ENCODE results near the gene LIMS1. TPM values are rescaled to one million over a fixed set of nuclear protein-coding genes. Genes with fewer than 3 reads are reported as not detected.

Gene LIMS1
- total RNA-seq, 4 donors from 2014 or later: 43.6 to 89.3 (median 59.6) TPM

DNA sequence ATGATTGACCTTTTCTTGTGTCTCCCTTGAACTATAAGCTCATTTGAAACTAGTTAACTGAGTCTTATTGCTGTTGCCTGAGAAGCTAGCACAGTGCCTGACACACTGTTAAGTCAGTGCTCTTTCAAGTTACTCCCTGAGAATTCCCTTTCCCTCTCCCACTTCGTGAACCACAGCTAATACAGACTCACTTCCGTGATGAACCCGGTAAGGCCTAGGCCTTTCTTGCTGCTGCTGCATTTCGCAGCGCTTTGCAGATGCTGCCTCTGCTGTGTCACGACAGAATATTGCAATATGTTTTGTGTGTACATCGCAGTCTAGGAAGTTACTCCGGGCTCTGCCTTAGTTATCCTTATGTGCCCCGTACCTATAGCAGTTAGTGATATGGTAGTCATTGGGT is 42.8 kb downstream of the LIMS1 start:
- peak in 1 of 2 donors; percentile 6 for DNase-seq (ENCODE audit: low spot score in 2 of 2)
- no peak overlapping the region for H3K4me3 ChIP-seq (ENCODE audit: low read depth, poor library complexity, severe bottlenecking)
- 93 to 94% methylated on average over 9 of the region's 9 CpGs for WGBS, 2 donors
- intact Hi-C loops (cut with DNase I; ENCODE audit: low total_unique reads): loop anchor here (5.0 kb wide), 1 partner anchor 220 kb away; no protein-coding TSS in a partner anchor
- no peak for TF ChIP-seq POLR2A (IDR thresholded peaks at IDR 0.05)
- TF ChIP-seq, protein P1, sequence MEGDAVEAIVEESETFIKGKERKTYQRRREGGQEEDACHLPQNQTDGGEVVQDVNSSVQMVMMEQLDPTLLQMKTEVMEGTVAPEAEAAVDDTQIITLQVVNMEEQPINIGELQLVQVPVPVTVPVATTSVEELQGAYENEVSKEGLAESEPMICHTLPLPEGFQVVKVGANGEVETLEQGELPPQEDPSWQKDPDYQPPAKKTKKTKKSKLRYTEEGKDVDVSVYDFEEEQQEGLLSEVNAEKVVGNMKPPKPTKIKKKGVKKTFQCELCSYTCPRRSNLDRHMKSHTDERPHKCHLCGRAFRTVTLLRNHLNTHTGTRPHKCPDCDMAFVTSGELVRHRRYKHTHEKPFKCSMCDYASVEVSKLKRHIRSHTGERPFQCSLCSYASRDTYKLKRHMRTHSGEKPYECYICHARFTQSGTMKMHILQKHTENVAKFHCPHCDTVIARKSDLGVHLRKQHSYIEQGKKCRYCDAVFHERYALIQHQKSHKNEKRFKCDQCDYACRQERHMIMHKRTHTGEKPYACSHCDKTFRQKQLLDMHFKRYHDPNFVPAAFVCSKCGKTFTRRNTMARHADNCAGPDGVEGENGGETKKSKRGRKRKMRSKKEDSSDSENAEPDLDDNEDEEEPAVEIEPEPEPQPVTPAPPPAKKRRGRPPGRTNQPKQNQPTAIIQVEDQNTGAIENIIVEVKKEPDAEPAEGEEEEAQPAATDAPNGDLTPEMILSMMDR (IDR thresholded peaks at IDR 0.05): no peak

DNA sequence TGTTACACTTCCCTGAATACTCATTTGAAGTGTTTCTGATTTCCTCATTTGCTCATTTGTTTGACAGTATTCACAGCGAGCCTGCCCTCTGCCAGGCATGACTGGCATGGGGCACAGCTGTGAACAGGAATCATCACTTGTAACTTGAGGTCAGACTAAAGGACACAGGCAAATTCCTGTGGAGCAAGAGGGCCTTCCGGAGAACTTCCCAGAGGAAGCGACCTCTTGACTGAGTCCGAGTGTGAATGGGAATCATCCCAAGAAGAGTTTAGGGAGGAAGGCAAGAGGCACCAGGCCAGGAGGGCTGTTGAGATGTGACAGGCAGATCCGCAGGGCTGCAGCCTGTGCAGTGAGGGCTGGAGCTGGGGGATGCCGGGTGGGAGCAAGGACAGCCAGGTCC is 45.4 kb downstream of the LIMS1 start:
- 66 to 75% methylated on average over 6 of the region's 6 CpGs for WGBS, 2 donors
- DNase-seq (ENCODE audit: low spot score in 2 of 2): peak in 1 of 2 donors; percentile 10
- intact Hi-C loops (cut with DNase I; ENCODE audit: low total_unique reads): loop anchor here (5.0 kb wide), 1 partner anchor 222 kb away; no protein-coding TSS in a partner anchor

DNA sequence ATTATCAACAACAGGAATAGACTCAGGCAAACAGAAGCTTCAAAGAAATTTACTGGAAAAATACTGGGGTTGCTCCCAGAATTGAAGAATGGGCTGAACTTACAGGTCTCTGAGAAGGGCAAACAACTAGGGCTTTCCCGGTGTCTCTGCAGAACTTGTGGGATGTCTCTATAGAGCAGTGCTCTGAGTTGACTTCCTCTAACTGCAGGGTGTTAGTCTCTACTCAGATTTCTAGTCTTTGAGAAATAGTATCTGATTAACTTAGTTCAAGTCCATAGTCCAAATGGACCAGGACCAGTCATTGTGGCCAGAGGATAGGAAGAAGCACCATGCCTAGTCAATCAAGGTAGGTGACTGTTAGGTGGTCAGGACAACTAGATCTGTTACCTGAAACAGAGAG is 45.8 kb downstream of the LIMS1 start:
- no peak for DNase-seq (ENCODE audit: low spot score in 2 of 2)
- TF ChIP-seq, protein P1 (IDR thresholded peaks at IDR 0.05): no peak
- TF ChIP-seq POLR2A (IDR thresholded peaks at IDR 0.05): no peak
- H3K4me3 ChIP-seq (ENCODE audit: low read depth, poor library complexity, severe bottlenecking): no peak overlapping the region
- intact Hi-C loops (cut with DNase I; ENCODE audit: low total_unique reads): no loop called here
- WGBS, 2 donors: 67 to 73% methylated on average over 1 of the region's 1 CpG

More for the DNA sequence above, 45.4 kb downstream of the LIMS1 start:
- TF ChIP-seq, protein P1 (IDR thresholded peaks at IDR 0.05): no peak
- TF ChIP-seq POLR2A (IDR thresholded peaks at IDR 0.05): no peak
- no peak overlapping the region for H3K4me3 ChIP-seq (ENCODE audit: low read depth, poor library complexity, severe bottlenecking)

DNA sequence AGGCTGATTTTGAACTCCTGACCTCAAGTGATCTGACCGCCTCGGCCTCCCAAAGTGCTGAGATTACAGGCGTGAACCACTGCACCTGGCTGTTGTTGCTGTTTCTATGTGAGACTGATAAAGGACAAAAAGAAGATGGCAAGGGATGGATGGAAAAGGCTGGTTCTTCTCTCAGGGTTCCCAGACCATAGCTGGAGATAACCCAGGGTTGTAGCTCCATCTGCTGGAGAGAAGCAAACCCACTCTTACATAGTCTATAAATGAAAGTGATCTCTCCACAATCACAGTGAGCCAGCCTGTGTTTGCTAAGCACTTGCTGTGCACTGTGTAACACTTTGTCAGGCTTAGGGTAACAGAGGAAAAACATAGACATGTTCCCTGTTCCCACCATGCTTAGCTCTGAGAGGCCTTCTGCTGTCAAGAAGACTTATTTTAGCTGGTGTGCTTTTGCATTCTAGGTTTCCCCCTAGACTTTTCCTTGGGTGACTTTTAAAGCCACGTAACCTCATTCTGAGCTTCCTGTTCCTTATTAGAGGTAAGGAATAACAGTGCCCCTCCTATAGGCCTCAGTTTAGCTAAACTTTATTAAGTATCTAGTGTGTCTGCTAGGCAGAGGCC is 49.7 kb downstream of the LIMS1 start:
- WGBS, 2 donors: 72 to 78% methylated on average over 4 of the region's 4 CpGs
- peak in 1 of 2 donors; percentile 75 for DNase-seq (ENCODE audit: low spot score in 2 of 2)
- TF ChIP-seq, protein P1 (IDR thresholded peaks at IDR 0.05): peak in 1 of 3 donors; percentile 59
- TF ChIP-seq POLR2A (IDR thresholded peaks at IDR 0.05): no peak
- no peak overlapping the region for H3K4me3 ChIP-seq (ENCODE audit: low read depth, poor library complexity, severe bottlenecking)
- intact Hi-C loops (cut with DNase I; ENCODE audit: low total_unique reads): no loop called here

DNA sequence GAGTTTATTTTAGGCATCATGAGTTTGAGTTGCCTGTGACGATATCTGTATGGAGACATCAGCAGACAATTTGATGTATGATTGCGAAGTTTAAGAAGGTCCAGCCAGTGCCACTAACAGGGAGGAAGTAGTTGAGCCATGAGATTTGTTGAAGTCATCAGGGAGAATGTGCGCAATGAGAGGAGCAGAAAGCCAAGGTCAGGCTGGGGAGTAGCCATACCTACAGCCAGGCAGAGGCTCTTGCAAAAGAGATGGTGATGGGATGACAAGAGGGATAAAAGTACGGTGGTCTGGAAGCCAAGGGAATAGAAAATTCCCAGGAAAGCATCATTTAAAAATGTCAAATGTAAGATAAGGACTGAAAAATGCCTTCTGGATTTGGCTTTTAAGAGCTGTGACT is 51.2 kb downstream of the LIMS1 start:
- TF ChIP-seq POLR2A (IDR thresholded peaks at IDR 0.05): no peak
- TF ChIP-seq, protein P1 (IDR thresholded peaks at IDR 0.05): no peak
- intact Hi-C loops (cut with DNase I; ENCODE audit: low total_unique reads): no loop called here
- DNase-seq (ENCODE audit: low spot score in 2 of 2): no peak
- WGBS, 2 donors: 91% methylated on average over 4 of the region's 4 CpGs
- H3K4me3 ChIP-seq (ENCODE audit: low read depth, poor library complexity, severe bottlenecking): no peak overlapping the region

DNA sequence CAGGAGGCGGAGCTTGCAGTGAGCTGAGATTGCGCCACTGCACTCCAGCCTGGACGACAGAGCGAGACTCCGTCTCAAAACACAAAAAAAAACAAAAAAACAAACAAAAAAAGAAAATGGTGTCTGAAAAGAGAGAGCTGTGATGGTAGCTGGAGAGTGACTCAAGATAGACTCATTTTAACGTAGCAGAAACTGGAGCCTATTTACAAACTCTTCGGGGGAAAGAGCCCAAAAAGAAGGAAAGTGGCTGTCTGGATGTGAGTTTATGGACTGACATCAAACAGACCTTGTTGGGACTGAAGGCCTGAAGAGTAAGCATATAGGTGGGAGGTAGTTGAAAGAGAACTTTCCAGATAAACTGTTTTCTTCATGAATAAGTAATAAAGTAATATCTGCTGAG is 51.8 kb downstream of the LIMS1 start:
- intact Hi-C loops (cut with DNase I; ENCODE audit: low total_unique reads): no loop called here
- 89 to 93% methylated on average over 7 of the region's 7 CpGs for WGBS, 2 donors
- TF ChIP-seq, protein P1 (IDR thresholded peaks at IDR 0.05): no peak
- no peak for TF ChIP-seq POLR2A (IDR thresholded peaks at IDR 0.05)
- H3K4me3 ChIP-seq (ENCODE audit: low read depth, poor library complexity, severe bottlenecking): no peak overlapping the region
- DNase-seq (ENCODE audit: low spot score in 2 of 2): no peak

Data from lower leg skin (tissue), 4 donors.